ENCODE results near the gene ACTL6A. TPM values are rescaled to one million over a fixed set of nuclear protein-coding genes. Genes with fewer than 3 reads are reported as not detected.
A peak's percentile ranks its signal among the peaks of the same experiment; 100 is the strongest.

ACTL6A gene
- total RNA-seq, 1 donor from 2014 or later: 43.5 TPM

DNA sequence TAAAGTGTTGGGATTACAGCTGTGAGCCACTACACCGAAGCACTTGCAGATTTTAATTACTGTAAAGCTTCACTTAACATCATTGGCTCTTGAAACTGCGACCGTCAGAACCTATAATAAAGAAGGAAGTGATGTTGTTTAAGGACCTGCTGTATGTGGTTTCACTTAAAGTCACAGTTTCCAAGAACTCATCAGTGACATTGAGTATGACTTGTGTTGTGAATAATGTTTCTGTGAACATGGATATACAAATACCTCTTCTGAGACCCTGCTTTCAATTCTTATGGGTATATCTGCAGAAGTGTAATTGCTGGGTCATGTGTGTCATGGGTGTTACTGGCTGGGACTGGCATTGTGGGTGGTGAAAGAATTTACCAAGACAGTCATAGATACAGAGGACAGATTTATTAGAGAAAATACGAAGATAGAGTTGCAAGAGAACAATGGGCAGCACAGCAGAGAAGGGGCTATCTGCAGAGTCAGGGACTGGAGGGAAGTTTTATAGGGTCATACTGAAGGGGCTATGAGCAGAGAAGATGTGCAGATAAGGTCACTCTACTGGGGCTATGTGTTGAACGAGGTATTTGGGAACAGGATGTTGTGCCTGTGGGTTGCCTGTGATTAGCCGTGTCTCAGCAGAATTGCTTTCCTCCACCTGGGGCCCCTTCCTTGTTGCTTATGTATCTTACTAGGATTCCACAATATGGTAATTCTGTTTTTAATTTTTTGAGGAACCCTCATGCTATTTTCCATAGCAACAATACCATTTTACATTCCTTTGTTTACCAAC, 46.4 kb downstream of the ACTL6A start:
- H3K36me3 Mint-ChIP-seq: peaks cover 10% of the 10 kb centered on the region
- H3K9me3 Mint-ChIP-seq: no peaks in the 10 kb centered on the region
- no peaks in the 10 kb centered on the region for H3K27me3 Mint-ChIP-seq (ENCODE audit: low read depth)
- no peak for DNase-seq (ENCODE audit: low spot score in 2 of 2, unreplicated experiment in 2 of 2)
- H3K4me3 Mint-ChIP-seq: no peak overlapping the region
- peaks cover 19% of the 10 kb centered on the region for H3K4me1 Mint-ChIP-seq
- TF ChIP-seq, protein P1, sequence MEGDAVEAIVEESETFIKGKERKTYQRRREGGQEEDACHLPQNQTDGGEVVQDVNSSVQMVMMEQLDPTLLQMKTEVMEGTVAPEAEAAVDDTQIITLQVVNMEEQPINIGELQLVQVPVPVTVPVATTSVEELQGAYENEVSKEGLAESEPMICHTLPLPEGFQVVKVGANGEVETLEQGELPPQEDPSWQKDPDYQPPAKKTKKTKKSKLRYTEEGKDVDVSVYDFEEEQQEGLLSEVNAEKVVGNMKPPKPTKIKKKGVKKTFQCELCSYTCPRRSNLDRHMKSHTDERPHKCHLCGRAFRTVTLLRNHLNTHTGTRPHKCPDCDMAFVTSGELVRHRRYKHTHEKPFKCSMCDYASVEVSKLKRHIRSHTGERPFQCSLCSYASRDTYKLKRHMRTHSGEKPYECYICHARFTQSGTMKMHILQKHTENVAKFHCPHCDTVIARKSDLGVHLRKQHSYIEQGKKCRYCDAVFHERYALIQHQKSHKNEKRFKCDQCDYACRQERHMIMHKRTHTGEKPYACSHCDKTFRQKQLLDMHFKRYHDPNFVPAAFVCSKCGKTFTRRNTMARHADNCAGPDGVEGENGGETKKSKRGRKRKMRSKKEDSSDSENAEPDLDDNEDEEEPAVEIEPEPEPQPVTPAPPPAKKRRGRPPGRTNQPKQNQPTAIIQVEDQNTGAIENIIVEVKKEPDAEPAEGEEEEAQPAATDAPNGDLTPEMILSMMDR (IDR thresholded peaks at IDR 0.05; ENCODE audit: unreplicated experiment): no peak
- H3K27ac Mint-ChIP-seq: no peak overlapping the region

DNA sequence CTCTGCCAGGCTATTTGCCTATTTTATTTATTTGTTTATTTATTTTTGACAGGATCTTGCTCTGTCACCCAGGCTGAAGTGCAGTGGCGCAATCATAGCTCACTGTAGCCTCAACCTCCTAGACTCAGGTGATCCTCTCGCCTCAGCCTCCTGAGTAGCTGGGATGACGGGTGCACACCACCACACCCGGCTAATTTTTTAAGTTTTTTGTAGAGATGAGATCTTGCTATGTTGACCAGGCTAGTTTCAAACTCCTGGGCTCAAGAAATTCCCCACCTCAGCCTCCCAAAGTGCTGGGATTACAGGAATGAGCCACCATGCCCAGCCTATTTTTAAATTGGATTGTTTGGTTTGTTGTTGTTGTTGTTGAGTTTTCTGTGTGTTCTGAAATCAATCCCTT, 47.3 kb downstream of the ACTL6A start:
- TF ChIP-seq, protein P1 (IDR thresholded peaks at IDR 0.05; ENCODE audit: unreplicated experiment): no peak
- H3K36me3 Mint-ChIP-seq: peaks cover 10% of the 10 kb centered on the region
- no peak overlapping the region for H3K27ac Mint-ChIP-seq
- H3K4me1 Mint-ChIP-seq: peaks cover 18% of the 10 kb centered on the region
- no peaks in the 10 kb centered on the region for H3K27me3 Mint-ChIP-seq (ENCODE audit: low read depth)
- H3K9me3 Mint-ChIP-seq: no peaks in the 10 kb centered on the region
- no peak overlapping the region for H3K4me3 Mint-ChIP-seq
- DNase-seq (ENCODE audit: low spot score in 2 of 2, unreplicated experiment in 2 of 2): no peak

- DNase-seq (ENCODE audit: low spot score in 2 of 2, unreplicated experiment in 2 of 2): no peak
- Mint-ChIP-seq H3K4me3 (no peak overlapping the region), H3K4me1 (peaks cover 12% of the 10 kb centered on the region), H3K27ac (peak overlapping the region; percentile 58), H3K9me3 (no peaks in the 10 kb centered on the region), H3K27me3 (ENCODE audit: low read depth) (no peaks in the 10 kb centered on the region), H3K36me3 (peaks cover 20% of the 10 kb centered on the region)
- TF ChIP-seq, protein P1 (IDR thresholded peaks at IDR 0.05; ENCODE audit: unreplicated experiment): no peak
These were observed 51.1 kb downstream of the ACTL6A start for GRCh38 chr3:179613807-179614206.

DNA sequence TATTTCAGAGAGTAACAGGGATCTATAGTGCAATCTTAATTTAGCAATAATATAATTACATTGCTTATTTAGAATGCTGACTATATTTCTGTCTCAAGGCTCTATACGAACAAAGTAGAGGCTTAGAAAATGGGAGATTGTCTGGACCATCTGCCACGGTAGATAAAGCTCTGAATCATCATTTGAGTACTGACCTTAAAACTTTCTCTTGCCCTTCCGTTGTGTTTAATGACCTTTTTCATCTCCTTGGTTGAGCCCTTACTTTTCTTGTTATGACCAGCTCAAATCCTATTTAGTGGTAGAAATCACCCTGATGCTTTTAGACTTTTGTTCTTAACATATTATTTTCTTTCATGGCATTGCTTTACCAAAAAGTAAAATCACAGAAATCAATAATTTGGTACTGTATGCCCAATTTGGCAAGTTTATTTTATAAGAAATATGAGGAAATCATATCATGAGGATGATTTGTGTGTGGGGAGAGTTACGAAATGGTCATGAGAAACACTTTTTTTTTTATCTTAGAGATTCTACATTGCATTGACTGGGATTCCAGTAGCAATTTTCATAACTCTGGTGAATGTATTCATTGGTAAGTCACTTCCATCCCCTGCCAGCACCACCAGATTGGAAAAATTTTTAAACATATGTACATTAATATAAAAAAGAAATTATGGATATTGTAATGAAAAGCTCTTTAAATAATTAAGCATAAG, 52.9 kb downstream of the ACTL6A start:
- H3K27ac Mint-ChIP-seq: no peak overlapping the region
- TF ChIP-seq, protein P1 (IDR thresholded peaks at IDR 0.05; ENCODE audit: unreplicated experiment): no peak
- no peak overlapping the region for H3K4me3 Mint-ChIP-seq
- H3K9me3 Mint-ChIP-seq: no peaks in the 10 kb centered on the region
- no peak for DNase-seq (ENCODE audit: low spot score in 2 of 2, unreplicated experiment in 2 of 2)
- peaks cover 30% of the 10 kb centered on the region for H3K36me3 Mint-ChIP-seq
- peaks cover 12% of the 10 kb centered on the region for H3K4me1 Mint-ChIP-seq
- no peaks in the 10 kb centered on the region for H3K27me3 Mint-ChIP-seq (ENCODE audit: low read depth)

DNA sequence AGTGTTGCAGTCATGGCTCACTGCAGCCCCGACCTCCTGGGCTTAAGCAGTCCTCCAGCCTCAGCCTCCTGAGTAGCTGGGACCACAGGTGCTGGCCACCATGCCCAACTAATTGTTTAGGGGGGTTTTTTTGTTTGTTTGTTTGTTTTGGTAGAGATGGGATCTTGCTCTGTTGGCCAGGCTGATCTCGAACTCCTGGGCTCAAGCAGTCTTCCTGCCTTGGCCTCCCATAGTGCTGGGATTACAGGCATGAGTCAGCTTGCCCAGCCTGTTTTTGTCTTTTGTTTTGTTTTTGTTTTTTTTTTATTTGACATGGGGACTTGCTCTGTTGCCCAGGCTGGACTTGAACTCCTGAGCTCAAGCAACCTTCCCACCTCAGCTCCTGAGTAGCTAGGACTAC, 59.3 kb downstream of the ACTL6A start:
- no peak overlapping the region for H3K4me3 Mint-ChIP-seq
- H3K27ac Mint-ChIP-seq: no peak overlapping the region
- TF ChIP-seq, protein P1 (IDR thresholded peaks at IDR 0.05; ENCODE audit: unreplicated experiment): no peak
- peaks cover 48% of the 10 kb centered on the region for H3K36me3 Mint-ChIP-seq
- H3K4me1 Mint-ChIP-seq: no peaks in the 10 kb centered on the region
- H3K27me3 Mint-ChIP-seq (ENCODE audit: low read depth): no peaks in the 10 kb centered on the region
- no peak for DNase-seq (ENCODE audit: low spot score in 2 of 2, unreplicated experiment in 2 of 2)
- H3K9me3 Mint-ChIP-seq: no peaks in the 10 kb centered on the region

Measured in mesothelial cell of epicardium (in vitro differentiated cells).